Left hindlimb (tissue), 1 donor: ENCODE results near the gene RBM20.
A peak's percentile ranks its signal among the peaks of the same experiment; 100 is the strongest.

Experiments
- DNase-seq: peaks from one replicate; pipeline ENCODE4 v3.0.0-alpha.2; 2018

The RBM20 gene

DNA sequence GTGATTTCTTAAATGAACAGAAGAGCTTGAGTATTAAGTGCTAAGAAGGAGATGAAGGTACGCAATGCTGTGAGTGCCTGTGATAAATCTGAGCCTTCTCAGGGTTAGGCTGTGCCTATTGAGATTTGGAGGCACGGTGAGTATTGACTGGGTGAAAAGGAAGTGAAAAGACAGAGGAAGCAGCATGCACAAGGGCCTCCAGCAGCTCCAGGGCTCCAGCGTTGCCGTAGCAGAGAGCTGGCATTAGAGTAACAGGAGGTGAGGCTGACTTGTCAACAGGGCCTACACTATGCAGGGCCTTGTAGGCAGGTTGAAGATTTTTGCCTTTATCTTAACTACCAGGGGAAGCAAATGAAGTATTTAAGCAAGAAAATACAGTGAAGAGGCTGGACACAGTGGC lies 173.5 kb downstream of the RBM20 start:
- no peak for DNase-seq

DNA sequence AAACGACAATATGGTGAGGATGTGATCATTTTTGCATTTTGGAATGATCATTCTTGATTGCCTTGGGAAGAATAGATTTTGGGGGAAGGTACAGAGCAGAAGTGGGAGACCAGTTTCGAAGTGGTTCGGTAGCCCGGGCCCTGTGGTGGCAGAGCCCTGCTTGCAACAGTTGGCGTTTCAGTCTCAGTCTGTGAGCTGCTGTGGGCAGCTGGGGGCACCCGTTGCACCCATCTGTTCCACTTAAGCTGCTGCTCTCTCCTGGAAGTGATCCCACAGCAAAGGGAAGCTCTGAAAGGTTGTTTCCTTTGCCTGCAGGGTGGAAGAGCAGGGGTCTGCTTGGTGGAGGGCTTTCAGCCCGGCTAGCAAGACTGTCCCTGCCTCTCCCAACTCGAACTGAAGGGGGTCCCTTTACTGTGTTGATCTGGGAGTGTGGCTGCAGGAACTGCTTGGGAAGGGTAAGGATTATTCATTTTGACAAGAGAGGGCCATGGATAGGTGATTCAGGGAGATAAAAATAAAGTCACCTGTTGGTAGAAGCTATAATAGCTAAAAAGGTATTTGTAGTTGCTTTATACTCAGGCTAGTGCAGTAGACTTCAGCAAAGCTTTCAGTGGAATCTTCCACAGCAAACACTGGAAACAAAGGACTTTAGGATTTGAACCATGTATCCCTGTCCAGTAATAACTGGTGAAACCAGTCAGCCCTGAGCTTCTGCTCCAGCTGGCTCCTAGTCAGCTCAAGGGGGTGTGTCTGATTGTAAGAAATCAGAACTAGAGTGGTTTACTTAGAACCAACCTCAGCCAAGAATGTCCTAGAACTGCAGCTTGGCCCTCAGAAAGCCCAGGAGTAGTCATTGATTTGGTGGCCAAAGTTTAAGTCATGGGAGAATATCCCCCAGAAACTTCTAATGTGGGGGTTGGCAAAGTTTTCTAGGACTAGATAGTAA lies 174.4 kb downstream of the RBM20 start:
- no peak for DNase-seq

GRCh38 chr10:110820321-110820814 lies 176.2 kb downstream of the RBM20 start:
- DNase-seq: peak; percentile 81

DNA sequence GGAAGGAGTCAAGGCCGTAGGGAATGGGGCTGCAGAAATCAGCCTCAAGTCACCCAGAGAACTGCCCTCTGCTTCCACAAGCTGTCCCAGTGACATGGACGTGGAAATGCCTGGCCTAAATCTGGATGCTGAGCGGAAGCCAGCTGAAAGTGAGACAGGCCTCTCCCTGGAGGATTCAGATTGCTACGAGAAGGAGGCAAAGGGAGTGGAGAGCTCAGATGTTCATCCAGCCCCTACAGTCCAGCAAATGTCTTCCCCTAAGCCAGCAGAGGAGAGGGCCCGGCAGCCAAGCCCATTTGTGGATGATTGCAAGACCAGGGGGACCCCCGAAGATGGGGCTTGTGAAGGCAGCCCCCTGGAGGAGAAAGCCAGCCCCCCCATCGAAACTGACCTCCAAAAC lies 177.4 kb downstream of the RBM20 start:
- DNase-seq: no peak

GRCh38 chr10:110822035-110822711 lies 178.0 kb downstream of the RBM20 start:
- DNase-seq: peak; percentile 61

GRCh38 chr10:110822712-110823311 lies 178.7 kb downstream of the RBM20 start:
- DNase-seq: peak; percentile 66

DNA sequence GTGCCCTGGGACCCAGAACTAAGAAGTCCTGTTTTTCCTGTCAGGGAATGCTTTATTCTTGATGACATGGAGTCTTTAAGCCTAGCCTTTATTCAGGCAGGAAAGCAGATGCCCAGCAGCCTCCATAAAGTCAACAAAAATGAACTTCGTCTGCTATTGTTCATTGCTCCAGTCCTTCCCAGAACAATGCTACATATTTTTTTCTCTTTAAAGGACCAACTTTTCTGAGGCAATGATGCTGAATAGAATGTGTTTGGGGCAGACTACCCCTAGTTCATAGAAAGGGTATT lies 180.0 kb downstream of the RBM20 start:
- no peak for DNase-seq

- no peak for DNase-seq
Observed at GRCh38 chr10:110824660-110825059, 180.5 kb downstream of the RBM20 start.

- no peak for DNase-seq
Observed at GRCh38 chr10:110825508-110825907, 181.4 kb downstream of the RBM20 start.

DNA sequence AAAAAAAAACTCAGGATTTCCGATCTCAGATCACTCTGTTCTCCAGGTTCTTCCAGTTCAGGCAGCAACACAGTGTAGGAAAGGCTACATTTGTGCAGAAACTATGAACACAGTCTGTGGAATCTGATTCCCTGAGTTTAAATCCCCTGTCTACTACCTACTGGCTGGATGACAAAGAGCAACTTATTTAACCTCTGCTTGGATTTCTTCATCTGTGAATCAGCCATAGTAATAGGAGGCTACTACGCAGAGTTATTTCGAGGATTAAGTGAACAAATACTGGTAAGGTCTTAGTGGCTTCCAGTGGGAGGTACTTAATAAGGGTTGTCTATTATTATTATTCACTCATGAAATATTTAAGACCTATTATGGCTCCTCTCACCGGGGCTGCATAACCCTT lies 183.3 kb downstream of the RBM20 start:
- no peak for DNase-seq

DNA sequence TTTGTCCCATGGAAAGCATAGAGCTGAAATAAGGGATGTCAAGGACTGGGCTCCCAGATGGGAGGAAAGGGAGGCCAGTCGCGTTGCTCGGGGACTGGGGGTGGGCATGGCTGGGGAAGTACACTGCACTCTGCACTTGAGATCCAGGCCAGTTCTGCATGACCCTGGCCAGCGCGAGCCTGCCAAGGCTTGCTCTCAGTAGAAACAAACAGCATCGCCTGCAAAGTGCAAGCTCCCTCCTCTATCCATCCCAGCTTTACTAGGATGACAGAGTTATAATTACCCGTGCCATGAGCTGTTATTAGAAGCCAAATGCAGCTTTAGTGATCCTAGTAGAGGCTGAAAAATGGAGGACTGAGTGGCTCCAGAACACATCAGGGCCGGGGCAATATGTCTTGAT lies 183.7 kb downstream of the RBM20 start:
- no peak for DNase-seq

DNA sequence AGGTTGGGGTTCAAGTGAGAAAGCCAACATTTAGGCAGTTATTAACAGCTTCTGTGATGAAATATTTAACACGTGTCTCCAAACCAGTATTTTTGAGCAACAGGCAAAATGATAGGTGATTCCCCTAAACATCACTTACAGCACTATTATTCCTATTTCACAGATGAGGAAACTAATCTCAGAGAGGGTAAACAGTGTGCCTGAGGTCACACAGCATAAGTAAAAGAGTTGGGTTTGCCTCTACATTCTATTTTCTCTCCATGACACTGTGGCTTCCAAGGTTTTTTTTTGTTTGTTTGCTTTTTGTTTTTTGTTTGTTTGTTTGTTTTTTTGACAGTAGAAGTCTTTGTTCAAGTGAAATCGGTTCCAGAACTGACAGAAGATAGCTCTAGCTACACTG lies 184.4 kb downstream of the RBM20 start:
- no peak for DNase-seq

DNA sequence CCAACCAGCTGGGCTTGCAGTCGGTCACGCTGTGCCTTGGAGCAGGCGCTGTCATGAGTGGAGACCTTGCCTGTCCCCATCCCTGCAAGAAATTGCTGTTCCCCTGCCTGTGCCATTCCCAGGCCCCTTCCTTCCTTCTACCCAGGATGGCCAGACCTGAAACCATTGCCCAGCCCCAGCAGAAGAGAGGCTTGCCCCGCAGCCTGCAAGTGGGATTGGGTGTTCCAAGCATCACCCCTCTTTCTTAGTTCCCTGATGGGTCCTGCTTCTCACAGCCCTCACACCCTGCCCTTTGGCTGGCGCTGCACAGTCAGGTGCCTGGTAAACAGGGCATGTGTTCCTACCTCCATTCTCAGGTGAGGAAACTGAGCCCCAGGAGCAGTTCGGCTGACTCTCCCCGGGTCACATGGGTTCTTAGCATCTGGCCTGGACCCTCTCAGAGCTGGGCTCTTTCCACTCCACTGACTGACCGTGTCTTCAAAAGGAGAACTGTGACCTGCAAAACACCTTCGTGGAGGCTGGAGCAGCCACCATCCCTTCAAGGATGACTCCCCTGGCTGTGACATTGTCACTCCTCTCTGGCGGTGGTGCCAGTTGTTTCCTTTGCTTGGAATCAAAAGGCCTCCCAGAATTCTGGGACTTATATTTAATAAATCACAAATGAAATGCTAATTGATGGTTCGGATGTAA lies 185.7 kb downstream of the RBM20 start:
- no peak for DNase-seq

GRCh38 chr10:110833234-110833940 lies 189.3 kb downstream of the RBM20 start:
- DNase-seq: no peak

DNA sequence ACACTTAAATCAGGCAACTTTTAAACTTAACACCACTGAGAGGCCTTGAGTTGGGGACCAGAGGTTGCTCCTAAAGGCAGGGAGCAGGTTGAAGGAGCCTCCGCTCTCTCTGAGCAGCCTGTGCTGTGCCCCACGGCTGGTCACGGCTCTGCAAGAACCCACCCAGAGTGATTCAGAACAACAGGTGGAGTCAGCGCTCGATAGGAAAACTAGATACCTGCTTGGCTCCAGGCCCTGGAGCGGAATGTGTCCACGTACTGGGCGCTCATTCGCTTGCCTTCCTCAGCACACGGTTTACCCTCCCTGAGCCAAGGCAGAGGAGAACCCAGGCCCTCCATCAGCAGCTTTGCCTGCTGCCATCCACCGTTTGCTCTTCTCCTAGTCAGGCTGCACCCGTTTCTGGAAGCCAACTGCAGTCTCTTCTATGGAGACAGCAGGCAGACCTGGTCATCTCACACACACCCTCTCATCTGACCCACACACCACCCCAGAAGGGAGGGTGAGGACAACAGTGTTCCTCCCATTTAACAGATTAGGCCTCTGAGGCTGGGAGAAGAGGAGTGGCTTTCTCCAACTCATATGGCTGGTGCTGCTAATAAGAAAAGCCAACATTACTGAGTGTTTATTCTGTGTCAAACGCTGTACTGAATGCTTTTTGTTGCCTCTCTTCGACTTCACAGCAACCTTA lies 189.9 kb downstream of the RBM20 start:
- DNase-seq: no peak

DNA sequence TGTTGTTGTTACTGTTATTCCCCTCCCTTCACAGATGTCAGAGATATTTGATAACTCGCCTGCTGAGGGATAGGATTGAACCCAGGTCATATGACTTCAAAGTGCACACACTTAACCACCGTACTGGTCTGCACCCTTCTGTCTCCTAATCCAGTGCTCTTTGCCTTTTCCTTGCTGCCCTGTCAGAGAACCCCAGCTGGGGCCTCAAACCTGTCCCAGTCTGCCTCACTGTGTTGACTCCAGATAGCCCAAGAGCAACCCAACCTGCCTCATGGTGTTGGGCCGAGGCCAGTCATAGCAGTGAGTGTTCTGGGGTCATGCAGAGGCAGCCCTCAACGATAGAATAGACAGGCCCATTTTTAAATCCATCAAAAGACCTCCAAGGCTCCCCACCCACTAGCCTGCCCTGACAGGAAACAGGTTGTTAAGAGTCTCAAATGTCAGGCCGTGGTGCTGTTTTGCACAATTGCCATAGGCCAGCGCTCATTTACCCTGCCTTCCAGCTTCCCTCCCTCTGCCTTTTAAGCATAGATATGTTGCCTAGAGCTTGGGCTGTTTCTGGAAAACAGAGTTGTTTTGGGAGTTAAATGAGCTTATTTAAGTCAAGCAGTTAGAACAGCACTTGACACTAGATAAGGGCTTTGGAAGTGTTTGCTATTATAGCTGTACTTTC lies 190.6 kb downstream of the RBM20 start:
- peak; percentile 67 for DNase-seq

DNA sequence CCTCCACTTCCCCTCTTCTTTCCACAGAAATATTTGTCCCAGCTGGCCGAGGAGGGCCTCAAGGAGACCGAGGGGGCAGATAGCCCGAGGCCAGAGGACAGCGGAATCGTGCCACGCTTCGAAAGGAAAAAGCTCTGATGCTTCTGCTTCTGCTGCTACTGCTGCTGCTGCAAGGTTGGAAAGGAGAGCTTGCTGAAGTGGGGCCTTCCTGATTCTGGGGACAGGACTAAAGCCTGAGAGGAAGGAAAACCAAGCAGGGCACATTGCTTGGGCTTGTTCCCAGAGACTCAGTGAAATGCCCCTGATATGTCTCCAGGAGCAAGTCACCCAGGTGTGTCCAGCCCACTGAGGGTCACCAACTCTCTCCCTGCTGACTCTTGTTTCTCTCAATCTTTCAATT lies 191.7 kb downstream of the RBM20 start:
- DNase-seq: no peak

GRCh38 chr10:110836706-110837105 lies 192.6 kb downstream of the RBM20 start:
- no peak for DNase-seq

DNA sequence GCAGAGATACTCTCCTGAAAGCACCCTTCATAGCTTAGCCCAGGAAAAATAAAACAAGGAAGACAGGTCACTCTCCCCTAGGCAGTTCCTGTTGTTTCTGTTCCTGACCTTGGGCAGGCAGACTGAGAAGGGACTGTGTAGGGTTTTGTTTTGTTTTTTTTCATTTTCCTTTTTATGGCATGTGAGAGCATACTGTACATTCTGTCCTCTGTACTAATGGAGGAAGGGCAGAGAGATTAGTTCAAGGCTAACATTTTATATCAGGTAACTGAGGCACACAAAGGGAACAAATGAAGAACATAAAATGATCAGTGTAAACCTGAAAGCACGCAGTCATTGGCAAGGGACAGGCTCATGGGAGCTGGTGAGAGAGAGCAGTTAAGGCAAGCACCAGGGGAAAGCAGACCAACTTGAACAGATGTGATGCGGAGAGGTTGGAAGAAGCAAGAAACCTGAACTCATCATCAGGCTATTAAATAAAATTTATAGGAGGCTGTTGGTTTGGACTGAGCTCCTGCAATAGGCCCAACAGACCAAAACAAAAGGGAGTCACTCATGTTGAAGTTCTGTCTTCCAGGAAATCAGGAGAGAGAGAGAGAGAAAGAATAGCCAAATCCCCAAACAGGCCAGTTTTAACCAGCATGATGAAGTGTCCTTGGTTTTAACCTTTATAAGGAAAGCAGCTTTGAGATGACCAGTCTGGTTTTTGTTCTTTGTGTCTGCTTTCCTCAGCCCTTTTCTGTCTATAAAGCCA lies 193.5 kb downstream of the RBM20 start:
- no peak for DNase-seq

DNA sequence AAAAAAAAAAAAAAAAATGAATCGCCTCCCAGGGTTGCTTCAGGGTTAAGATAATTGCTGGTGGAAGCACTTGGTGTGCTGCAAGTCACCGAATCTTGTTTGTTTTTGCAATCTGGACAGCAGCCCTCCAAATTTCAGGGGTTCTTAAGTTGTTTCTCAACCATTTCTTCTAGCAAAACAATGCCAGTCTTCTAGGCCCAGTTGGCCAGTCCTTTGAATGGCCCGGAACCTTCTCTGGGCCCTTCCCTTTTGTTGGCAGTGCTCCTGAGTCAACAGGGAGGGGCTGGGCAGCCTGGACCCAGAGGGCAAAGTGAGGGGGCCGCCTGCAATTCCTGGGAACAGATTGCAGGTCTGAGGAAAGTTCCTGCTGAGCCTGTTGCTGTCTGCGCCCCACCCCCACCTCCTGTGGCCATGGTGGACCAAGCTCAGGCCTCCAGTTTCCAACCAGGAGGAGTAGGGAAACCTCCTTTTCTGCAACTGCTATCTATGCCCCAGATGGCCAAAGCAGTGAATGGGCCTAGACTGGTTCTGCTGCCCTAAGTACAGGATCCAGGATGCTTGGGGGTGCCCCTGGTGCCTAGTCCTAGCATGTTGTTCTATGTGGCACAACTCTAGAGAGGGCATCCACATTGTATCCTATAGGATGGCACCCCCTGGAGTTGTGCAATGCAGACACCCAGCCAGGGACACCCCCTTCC lies 196.2 kb downstream of the RBM20 start:
- no peak for DNase-seq
